ENCODE data around the gene ELANE.
A peak's percentile ranks its signal among the peaks of the same experiment; 100 is the strongest.
"Not testable (repeated sequence)": the region's sequence is repeated elsewhere in the genome, so short reads cannot be mapped to it uniquely, and the experiment has no call there.

ELANE gene

DNA sequence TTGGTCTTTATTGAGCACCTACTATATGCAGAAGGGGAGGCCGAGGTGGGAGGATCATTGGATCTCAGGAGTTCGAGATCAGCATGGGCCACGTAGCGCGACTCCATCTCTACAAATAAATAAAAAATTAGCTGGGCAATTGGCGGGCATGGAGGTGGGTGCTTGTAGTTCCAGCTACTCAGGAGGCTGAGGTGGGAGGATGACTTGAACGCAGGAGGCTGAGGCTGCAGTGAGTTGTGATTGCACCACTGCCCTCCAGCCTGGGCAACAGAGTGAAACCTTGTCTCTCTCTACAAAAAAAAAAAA, 11.2 kb downstream of the ELANE start:
- no peak for DNase-seq

DNA sequence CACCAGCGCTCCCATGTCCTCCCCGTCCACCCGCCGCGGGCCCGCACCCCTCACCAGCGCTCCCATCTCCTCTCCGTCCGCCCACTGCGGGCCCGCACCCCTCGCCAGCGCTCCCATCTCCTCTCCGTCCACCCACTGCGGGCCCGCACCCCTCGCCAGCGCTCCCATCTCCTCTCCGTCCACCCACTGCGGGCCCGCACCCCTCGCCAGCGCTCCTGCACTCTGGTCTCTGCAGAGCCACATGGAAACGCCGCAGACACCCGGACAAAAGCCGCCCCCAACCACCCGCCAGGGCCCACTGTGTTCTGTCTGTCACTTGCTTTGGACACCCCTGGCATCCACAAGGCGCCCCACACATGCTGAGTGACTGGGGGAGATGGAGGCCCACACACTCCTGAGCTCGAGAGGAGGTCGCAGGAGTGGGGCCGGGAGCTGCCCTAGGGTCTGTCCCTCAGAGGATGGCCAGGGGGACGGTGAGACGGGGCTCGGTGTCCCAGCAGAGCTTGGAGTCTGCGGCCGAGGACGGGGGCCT, 14.7 kb downstream of the ELANE start:
- DNase-seq = no peak

DNA sequence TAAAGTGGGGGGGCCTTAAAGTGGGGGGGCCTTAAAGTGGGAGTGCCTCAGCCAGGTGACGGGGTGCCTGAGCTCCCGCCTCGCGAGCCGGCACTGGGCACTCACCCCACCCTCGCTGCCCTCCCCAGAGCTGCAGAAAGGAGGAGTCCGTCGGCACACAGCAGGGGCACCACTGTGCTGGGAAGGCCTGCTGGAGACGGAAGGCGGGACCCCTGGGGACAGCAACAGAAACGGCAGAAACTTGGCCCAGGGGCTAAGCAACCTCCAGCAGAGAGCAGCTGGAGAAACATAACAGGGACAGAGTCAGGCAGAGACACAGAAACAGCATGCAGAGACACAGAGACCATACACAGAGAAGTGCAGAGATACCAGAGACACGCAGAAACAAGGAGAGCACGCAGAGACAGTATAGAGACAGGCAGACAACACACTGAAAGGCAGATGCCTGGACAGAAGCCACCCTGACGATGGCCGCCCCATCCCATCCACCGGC, 15.2 kb downstream of the ELANE start:
- no peak for DNase-seq

DNA sequence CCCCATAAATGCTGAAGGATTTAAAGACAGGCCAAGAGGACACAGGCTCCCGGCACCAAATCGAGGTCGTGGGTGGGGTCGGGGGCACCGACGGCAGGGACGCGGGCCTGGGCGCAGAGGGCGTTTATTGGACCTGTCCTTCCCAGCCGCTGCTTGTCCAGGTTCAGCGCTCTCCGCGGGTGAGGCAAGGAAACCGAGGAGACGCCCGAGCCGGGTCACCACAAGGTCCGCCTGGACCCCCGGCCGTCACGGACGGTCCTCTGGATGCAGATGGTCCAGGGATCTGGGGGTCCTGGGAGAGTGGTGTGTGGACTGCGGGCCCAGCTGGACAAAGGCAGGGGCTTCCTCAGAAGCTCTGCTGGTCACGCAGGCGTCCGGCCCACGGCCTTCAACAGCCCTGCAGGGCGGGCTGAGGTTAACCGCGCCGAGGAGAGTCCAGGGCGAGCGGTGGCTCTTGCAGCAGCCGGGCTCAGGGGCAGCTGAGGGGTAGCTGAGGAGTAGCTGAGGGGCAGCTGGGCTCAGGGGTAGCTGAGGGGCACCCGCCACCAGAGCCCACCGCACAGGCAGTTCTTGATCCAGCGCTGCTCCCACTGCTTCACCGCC, 15.9 kb downstream of the ELANE start:
- no peak for DNase-seq

DNA sequence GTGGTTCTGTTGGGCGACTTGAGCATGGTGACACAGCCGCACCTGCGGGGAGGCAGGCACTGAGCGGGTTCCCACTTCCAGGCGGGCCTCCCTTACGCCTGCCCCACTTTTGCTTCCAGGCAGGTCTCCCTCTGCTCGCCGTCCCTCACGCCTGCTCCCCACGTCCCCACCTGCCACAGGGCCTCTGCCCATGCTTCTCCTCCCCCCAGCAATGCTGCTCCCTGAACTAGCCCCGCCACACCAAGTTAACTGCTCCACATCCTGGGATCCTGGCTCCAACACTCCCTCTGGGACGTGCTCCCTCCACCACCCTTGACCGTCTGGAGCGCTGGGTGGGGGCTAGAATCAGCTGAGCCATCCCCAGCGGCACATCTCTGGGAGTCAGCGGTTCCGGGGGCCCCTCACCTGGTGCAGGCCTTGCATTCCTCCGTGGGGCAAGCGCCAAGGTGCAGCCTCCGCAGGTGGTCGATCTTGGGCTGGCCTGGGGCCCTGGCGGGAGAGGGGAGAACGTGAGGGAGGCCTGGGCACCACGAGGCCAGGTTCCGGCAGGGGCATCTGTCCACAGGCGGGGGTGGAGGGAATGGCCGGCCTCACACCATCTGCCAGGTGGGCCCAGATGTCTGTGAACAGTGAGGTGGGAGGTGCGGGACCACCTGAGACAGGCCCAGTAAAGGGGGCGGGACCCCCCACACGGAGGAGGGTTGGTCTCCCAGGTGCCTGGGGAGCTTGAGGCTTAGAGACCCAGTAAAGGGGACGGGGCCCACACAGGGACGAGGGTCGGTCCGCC, 16.5 kb downstream of the ELANE start:
- DNase-seq = no peak

DNA sequence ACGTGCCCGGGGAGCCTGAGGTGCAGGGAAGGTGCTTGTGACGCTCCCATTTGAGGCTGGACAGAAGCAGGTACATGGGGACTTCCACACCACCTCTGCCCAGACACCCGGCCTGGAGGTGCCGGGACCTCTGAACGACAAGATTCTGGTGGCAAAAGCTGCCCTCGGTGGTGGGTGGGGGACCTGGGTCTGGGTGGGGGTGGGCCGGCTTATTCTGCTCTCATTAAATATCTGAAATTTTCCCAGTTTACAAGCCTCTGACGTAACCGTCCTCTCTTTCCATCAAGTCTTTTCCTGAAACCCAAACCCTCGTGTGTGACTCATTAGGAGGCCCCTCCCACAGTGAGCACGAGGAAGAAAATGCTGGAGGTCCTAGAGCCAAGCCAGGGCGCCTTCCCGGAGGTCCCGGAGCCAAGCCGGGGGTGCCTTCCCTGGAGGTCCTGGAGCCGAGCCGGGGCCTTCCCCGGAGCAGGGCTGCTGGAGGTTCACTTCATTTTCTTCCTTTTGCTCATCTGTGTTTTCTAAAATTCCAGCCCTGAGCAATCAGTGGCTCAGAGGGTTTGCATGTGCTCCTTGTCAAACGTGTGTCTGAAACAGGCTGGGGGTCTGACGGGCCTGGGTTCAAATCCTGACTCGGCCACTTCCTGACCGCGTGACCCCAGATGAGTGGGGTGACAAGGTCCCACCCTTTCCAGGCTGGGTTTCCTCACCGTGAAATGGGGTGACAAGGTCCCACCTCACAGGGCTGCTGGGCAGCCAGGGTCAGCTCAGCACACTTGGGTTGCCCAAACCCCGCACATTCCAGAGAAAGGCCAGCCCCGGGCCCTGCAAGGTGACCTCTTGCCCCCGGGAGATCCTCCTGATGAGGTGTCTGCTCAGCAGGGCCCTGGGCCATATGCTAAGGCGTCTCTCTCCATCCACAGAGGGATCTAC, 17.4 kb downstream of the ELANE start:
- no peak for DNase-seq

DNA sequence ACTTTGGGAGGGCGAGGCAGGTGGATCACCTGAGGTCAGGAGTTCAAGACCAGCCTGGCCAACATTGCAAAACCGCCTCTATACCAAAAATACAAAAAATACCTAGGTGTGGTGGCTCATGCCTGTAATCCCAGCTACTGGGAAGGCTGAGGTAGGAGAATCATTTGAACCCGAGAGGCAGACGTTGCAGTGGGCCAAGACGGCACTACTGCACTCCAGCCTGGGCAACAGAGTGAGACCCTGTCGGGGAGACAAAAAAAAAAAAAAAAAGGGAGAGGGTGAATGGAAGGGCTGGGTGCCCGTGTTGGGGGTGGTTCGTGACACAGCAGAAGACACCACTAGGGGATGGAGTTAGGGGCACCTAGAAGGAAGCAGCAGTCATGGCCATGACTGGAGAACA, 18.2 kb downstream of the ELANE start:
- no peak for DNase-seq

DNA sequence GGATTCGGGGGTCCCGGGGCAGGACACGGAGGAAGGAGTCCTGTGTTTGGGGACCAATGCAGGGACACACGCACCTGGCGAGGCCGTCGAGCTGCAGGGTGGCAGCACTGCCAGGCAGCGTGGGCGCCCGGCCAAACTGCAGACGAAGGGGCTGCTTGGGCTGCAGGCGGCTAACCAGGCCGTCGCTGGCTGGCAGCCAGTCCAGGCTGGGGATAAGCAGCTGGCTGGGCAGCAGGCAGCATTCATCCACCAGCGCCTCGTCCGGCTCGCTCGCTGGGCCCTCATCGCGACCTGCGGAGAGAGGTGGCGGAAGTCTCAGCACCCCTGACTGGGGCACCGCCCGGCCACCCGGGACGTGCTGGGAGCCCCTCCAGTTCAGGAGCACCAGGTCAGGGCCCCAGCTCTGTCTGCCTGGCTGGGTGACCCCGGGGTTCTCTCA, 18.9 kb downstream of the ELANE start:
- DNase-seq = no peak

DNA sequence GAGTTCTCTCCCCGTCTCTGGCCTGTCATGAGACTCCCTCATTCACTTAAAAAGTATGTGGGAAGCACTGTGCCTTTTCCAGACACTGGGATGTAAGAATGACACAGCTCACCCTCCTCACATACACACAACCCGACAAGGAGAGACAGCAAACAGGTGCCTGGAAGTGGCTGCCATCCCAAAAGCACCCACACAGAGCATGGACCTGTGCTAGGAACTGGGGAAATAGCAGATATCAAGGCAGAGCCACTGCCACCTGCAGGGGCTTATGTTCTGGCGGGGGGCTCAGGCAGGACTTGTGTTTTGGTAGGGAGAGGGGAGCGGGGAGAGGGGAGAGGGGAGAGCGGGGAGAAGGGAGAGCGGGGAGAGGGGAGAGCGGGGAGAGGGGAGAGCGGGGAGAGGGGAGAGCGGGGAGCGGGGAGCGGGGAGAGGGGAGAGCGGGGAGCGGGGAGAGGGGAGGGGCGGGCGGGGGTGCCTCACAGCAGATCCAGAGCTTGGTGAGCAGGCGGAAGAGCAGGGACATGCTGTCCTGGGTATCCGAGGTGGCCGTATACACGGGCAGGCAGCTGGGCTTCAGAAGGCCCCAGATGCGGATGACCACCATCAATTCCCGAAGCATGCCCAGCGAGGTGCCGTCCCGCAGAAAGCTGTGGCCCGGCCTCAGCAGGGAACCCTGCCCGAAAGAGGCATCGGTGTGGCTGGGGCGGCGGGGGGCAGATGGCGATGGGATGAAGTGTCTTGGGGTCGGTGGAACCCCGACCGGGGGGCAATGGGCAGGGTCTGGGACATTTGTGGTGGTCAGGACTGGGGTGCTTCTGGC, 19.6 kb downstream of the ELANE start:
- DNase-seq = no peak

DNA sequence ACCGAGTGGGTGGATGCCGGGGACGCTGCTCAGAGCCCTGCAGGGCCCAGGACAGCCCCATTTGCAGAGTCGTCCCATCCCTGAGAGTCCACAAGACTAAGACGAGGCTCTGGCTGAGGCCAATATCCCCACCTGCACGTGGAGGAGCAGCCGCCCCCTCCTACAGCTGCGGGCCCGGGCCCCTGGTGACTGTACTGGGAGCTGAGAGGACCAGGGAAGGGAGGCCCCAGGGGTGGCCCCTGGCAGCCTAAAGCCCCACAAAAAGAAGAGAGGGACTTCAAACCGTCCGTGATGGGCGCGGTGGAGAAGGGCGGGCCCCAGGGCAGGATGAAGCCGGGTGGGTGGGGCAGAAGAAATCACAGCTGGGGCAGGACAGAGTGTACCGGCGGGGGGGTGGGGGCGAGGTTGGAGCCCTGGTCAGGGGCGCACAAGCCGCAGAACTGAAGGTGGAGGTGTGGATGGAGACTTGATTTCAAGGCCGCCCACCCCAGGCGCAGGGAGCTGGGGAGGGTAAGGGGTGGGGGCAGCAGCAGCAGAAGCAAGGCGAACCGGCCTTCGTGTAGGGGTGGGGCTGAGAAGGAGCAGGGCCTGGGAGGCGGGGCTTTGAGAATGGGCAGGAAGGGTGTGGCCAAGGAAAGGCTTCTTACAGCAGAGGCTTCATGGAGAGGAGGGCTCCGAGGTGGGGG, 20.3 kb downstream of the ELANE start:
- peak; percentile 21 to 26 for DNase-seq

DNA sequence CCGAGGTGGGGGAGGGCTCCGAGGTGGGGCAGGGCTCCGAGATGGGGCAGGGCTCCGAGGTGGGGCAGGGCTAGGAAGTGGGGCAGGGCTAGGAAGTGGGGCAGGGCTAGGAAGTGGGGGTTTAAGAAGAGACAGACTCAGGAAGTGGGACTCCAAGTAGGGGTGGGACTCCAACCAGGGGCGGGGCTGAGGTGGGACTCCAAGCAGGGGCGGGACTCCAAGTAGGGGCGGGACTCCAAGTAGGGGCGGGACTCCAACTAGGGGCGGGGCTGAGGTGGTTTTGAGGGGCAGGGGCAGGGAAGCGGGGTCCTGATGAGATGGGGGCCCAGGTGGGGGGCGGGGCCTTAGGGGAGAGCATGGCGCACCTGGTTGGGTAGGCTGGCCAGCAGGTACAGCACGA, 21.0 kb downstream of the ELANE start:
- peak in 1 of 2 donors; percentile 28 for DNase-seq

DNA sequence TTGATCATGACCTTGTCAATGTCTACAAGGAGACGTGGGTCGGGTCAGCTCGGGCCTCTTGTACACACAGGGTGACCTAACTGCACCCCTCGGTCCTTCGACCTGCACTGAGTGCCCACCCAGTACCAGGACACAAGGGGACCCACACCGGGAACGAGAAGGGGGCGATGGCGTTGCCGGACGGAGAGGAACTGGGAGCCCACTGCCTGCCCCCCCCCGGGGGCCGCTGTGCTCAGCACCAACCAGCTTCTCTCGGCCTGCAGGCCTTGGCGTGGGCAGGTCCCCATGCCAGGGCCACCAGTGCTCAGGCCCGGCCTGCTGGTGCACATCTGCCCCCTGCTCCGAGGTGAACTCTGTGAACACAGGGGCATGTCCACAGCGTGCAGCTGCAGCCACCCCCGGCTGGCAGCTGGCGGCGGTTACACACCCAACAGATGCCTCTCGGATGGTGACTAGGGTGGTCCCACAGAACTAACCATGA, 21.5 kb downstream of the ELANE start:
- DNase-seq = no peak

DNA sequence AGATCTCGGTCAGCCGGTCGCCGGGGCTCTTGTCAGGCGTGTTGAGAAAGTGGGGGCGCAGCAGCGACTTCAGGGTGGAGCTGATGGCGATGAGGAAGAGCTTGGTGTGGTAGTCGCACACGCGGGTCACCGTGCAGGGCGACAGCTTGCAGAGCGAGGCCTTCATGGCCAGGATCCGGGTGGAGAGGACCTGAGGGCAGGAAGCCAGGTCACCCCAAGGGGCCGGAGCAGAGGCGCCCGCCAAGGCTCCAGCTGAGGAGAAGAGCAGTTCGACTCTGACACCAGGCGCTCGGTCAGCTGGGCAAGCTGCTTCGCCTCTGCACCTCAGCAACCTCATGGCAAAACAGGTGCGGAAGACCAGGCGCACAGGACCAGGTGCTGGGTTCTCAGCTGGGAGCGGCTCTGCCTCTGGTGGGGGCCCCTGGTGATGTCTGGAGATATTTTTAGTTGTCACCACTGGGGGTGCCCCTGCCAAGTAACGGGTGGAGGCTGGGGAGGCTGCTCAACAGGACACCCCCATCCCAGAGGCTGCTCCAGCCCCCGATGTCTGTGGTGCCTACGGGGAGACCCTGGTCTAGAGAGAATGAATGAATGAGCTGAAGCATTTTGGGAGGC, 23.3 kb downstream of the ELANE start:
- no peak for DNase-seq

DNA sequence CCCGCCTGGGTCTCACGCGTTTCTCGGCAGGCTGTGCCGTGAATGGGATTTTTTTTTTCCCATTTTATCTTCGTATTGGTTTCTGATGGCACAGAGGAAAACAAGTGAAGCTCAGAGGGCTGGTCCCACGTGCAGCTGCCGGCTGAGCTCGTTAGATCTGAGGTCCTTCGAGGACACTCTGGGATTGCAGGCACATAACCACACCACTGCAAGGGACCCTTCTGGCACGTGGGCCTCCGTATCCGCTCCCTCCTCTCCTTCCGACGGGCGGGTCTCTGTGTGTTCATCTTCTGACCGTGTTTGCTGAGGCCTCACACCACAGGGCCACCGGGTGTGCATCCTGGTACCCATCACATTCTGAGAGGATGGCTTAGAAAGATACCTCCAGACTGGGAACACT, 24.0 kb downstream of the ELANE start:
- DNase-seq = no peak

DNA sequence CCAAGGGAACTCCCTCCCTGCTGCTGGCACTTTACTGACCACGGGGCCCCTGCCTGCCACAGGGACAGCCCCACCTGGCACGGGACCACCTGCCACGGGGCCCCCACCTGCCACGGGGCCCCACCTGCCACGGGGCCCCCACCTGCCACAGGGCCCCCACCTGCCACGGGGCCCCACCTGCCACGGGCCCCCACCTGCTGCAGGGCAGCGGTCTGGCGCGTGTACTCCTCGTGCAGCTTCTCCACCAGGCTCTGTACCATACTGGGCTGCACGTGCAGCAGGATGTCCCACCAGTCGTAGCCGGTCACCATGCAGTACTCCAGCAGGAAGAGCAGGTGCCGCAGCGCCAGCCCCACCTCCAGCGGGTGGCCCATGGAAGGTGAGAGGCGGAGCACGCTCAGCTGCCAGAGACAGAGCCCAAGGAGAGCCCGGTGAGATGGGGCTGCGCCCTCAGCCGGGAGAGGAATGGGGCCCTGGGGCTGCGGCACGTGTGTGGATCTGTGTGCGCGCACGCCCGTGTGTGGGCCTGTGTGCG, 24.7 kb downstream of the ELANE start:
- DNase-seq = no peak

DNA sequence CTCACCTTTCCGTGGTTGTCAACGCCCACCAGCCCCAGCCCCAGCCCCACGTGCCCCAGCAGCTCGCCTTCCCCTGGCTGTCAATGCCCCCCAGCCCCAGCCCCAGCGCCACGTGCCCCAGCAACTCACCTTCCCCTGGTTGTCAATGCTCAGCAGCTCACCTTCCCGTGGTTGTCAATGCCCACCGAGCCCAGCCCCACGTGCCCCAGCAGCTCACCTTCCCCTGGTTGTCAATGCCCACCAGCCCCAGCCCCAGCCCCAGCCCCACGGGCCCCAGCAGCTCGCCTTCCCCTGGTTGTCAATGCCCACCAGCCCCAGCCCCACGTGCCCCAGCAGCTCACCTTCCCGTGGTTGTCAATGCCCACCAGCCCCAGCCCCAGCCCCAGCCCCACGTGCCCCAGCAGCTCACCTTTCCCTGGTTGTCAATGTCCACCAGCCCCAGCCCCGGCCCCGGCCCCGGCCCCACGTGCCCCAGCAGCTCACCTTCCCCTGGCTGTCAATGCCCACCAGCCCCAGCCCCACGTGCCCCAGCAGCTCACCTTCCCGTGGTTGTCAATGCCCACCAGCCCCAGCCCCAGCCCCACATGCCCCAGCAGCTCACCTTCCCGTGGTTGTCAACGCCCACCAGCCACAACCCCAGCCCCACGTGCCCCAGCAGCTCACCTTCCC, 26.0 kb downstream of the ELANE start:
- DNase-seq = not testable (repeated sequence)

DNA sequence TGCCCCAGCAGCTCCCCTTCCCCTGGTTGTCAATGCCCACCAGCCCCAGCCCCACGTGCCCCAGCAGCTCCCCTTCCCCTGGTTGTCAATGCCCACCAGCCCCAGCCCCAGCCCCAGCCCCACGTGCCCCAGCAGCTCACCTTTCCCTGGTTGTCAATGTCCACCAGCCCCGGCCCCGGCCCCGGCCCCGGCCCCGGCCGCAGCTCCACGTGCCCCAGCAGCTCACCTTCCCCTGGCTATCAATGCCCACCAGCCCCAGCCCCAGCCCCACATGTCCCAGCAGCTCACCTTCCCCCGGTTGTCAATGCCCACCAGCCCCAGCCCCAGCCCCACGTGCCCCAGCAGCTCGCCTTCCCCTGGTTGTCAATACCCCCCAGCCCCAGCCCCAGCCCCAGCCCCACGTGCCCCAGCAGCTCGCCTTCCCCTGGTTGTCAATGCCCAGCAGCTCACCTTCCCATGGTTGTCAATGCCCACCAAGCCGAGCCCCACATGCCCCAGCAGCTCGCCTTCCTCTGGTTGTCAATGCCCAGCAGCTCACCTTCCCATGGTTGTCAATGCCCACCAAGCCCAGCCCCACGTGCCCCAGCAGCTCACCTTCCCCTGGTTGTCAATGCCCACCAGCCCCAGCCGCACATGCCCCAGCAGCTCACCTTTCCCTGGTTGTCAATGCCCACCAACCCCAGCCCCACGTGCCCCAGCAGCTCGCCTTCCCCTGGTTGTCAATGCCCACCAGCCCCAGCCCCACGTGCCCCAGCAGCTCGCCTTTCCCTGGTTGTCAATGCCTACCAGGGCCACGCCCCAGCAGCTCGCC, 26.9 kb downstream of the ELANE start:
- not testable (repeated sequence) for DNase-seq

DNA sequence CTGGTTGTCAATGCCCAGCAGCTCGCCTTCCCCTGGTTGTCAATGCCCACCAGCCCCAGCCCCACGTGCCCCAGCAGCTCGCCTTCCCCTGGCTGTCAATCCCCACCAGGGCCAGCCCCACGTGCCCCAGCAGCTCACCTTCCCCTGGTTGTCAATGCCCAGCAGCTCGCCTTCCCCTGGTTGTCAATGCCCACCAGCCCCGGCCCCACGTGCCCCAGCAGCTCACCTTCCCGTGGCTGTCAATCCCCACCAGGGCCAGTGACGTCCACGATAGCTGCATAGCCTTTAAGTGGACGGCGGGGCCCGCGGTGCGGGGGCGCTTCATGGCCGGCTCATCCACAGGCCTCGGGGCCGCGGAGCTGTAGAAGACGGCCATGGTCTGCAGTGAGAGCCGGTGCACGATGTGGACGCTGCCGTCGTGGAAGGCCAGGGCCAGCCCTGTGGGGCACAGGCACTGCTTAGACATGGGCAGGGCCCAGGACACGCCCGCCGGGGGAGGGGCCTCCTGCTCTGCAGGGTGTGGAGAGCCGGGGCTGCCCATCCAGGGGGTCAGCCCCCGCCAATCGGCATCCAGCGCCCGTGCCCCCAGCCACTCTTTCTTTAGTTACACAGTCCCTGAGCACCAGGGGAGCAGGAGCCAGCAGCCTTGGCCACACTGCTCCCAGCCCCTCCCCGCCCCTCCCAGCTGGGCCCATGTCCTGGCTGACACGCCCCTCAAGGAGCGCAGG, 27.8 kb downstream of the ELANE start:
- no peak for DNase-seq

Data from bone marrow (tissue), 2 donors.